H9 (cell line): Measurements from ENCODE around the gene ILF2. TPM values are rescaled to one million over a fixed set of nuclear protein-coding genes. Genes with fewer than 3 reads are reported as not detected.

Experiments used
- DNase-seq: peaks from one replicate; pipeline ENCODE4 v3.0.0-alpha.2; 2017
- H2AFZ ChIP-seq: one replicate; pipeline ENCODE4 v1.6.1; 2013; ENCODE audit warnings: mild to moderate bottlenecking, low read length, control low read depth, moderate library complexity
- H2AK5ac ChIP-seq: 2 replicates; pipeline ENCODE4 v1.6.1; 2013; ENCODE audit warnings: low read length, control low read depth, mixed read lengths; ENCODE audit not compliant: insufficient read length
- H2BK120ac ChIP-seq: one replicate; pipeline ENCODE4 v1.6.1; 2013; ENCODE audit warnings: low read depth, mild to moderate bottlenecking, low read length, control low read depth, inconsistent platforms; ENCODE audit not compliant: poor library complexity, severe bottlenecking
- H2BK12ac ChIP-seq: 2 replicates; pipeline ENCODE4 v1.6.1; 2013; ENCODE audit warnings: low read length, control low read depth, mixed read lengths, low read depth; ENCODE audit not compliant: insufficient read length
- H2BK15ac ChIP-seq: 2 replicates; pipeline ENCODE4 v1.6.1; 2013; ENCODE audit warnings: low read depth, low read length, control low read depth
- H2BK20ac ChIP-seq: one replicate; pipeline ENCODE4 v1.6.1; 2013; ENCODE audit warnings: low read depth, mild to moderate bottlenecking, low read length, control low read depth, inconsistent platforms; ENCODE audit not compliant: poor library complexity, severe bottlenecking
- H2BK5ac ChIP-seq: 2 replicates; pipeline ENCODE4 v1.6.1; 2013; ENCODE audit warnings: low read length, control low read depth, mixed read lengths; ENCODE audit not compliant: insufficient read length
- H3K14ac ChIP-seq: 2 replicates; pipeline ENCODE4 v1.6.1; 2013; ENCODE audit warnings: low read length, control low read depth; ENCODE audit not compliant: insufficient read depth
- H3K18ac ChIP-seq: 2 replicates; pipeline ENCODE4 v1.6.1; 2013; ENCODE audit warnings: low read depth, mild to moderate bottlenecking, mixed read lengths, low read length, control low read depth; ENCODE audit not compliant: insufficient read length
- H3K23ac ChIP-seq: 2 replicates; pipeline ENCODE4 v1.6.1; 2013; ENCODE audit warnings: low read length, control low read depth, mixed read lengths, low read depth; ENCODE audit not compliant: insufficient read length
- H3K23me2 ChIP-seq: 2 replicates; pipeline ENCODE4 v1.6.1; 2013; ENCODE audit warnings: low read depth, mild to moderate bottlenecking, mixed read lengths, low read length, control low read depth; ENCODE audit not compliant: insufficient read length, poor library complexity, severe bottlenecking
- H3K27ac ChIP-seq: 2 replicates; pipeline ENCODE4 v1.5.1; 2013; ENCODE audit warnings: low read length, control low read depth, mixed read lengths, low read depth; ENCODE audit not compliant: insufficient read length
- H3K27me3 ChIP-seq: 2 replicates; pipeline ENCODE4 v1.6.1; 2013; ENCODE audit warnings: low read length, control low read depth, inconsistent platforms; ENCODE audit not compliant: insufficient read depth
- H3K4ac ChIP-seq: 2 replicates; pipeline ENCODE4 v1.6.1; 2013; ENCODE audit warnings: low read depth, mild to moderate bottlenecking, control low read depth, inconsistent platforms, low read length, moderate library complexity
- H3K4me1 ChIP-seq: 2 replicates; pipeline ENCODE4 v1.6.1; 2013; ENCODE audit warnings: low read length, control low read depth, inconsistent platforms; ENCODE audit not compliant: insufficient read depth
- H3K4me2 ChIP-seq: 2 replicates; pipeline ENCODE4 v1.6.1; 2013; ENCODE audit warnings: low read length, control low read depth, mixed read lengths; ENCODE audit not compliant: insufficient read length, insufficient read depth
- H3K56ac ChIP-seq: 2 replicates; pipeline ENCODE4 v1.6.1; 2013; ENCODE audit warnings: low read depth, mild to moderate bottlenecking, mixed read lengths, low read length, control low read depth; ENCODE audit not compliant: insufficient read length
- H3K79me1 ChIP-seq: 2 replicates; pipeline ENCODE4 v1.6.1; 2013; ENCODE audit warnings: low read depth, mild to moderate bottlenecking, moderate library complexity, low read length, control low read depth, inconsistent platforms; ENCODE audit not compliant: insufficient read depth, poor library complexity, severe bottlenecking
- H3K79me2 ChIP-seq: 2 replicates; pipeline ENCODE4 v1.6.1; 2013; ENCODE audit warnings: low read length, control low read depth, inconsistent platforms; ENCODE audit not compliant: insufficient read depth
- H3K9ac ChIP-seq: 2 replicates; pipeline ENCODE4 v1.6.1; 2013; ENCODE audit warnings: low read length, control low read depth, mixed read lengths; ENCODE audit not compliant: insufficient read length; ENCODE audit errors: extremely low read depth
- H3K9me3 ChIP-seq: one replicate; pipeline ENCODE4 v1.6.1; 2013; ENCODE audit warnings: low read depth, low read length, inconsistent platforms; ENCODE audit not compliant: control insufficient read depth
- H3T11ph ChIP-seq: one replicate; pipeline ENCODE4 v1.6.1; 2013; ENCODE audit warnings: mild to moderate bottlenecking, low read length, control low read depth, inconsistent platforms
- H4K20me1 ChIP-seq: one replicate; pipeline ENCODE4 v1.6.1; 2013; ENCODE audit not compliant: control insufficient read depth, insufficient read length, insufficient read depth
- H4K5ac ChIP-seq: 2 replicates; pipeline ENCODE4 v1.6.1; 2013; ENCODE audit warnings: low read depth, mild to moderate bottlenecking, mixed read lengths, low read length, control low read depth; ENCODE audit not compliant: insufficient read length
- H4K8ac ChIP-seq: replicated peaks from 2 replicates; pipeline ENCODE4 v1.6.1; 2013; ENCODE audit warnings: low read length, control low read depth, mixed read lengths, low read depth; ENCODE audit not compliant: insufficient read length
- H4K91ac ChIP-seq: 2 replicates; pipeline ENCODE4 v1.6.1; 2013; ENCODE audit warnings: low read depth, mild to moderate bottlenecking, moderate library complexity, mixed read lengths, low read length, control low read depth; ENCODE audit not compliant: insufficient read length
- H3K27ac Mint-ChIP-seq, 3 experiments: 2 replicates in 2 of 3; 3 replicates in 1 of 3; pipeline ENCODE4 v1.8.0; 2020 to 2021; ENCODE audit warnings: mixed read lengths in 3 of 3, mild to moderate bottlenecking in 1 of 3, moderate library complexity in 1 of 3
- H3K27me3 Mint-ChIP-seq: 2 replicates; pipeline ENCODE4 v1.8.0; 2021; ENCODE audit warnings: low read depth, mild to moderate bottlenecking, moderate library complexity, mixed read lengths
- H3K36me3 Mint-ChIP-seq, 3 experiments: 2 replicates in 2 of 3; 3 replicates in 1 of 3; pipeline ENCODE4 v1.8.0; 2020 to 2021; ENCODE audit warnings: low read depth in 3 of 3, mixed read lengths in 3 of 3; ENCODE audit not compliant: insufficient read depth in 1 of 3
- H3K4me1 Mint-ChIP-seq, 2 experiments: 2 replicates each; pipeline ENCODE4 v1.8.0; 2020; ENCODE audit warnings: mixed read lengths in 2 of 2
- H3K4me3 Mint-ChIP-seq, 2 experiments: 2 replicates in 1 of 2; 3 replicates in 1 of 2; pipeline ENCODE4 v1.8.0; 2020 to 2021; ENCODE audit warnings: mild to moderate bottlenecking in 2 of 2, mixed read lengths in 2 of 2, moderate library complexity in 1 of 2
- H3K9me3 Mint-ChIP-seq, 2 experiments: 2 replicates in 1 of 2; 3 replicates in 1 of 2; pipeline ENCODE4 v1.8.0; 2020; ENCODE audit warnings: mild to moderate bottlenecking in 2 of 2, mixed read lengths in 2 of 2, moderate library complexity in 1 of 2
- whole genome bisulfite sequencing: extraction: QIAGEN DNeasy Blood & Tissue Kit; methylation state at CpG from one replicate; pipeline ENCODE4 v1.1.7; 2013; ENCODE audit warnings: missing lambda C conversion rate, low lambda C conversion rate, mixed read lengths; ENCODE audit not compliant: insufficient read length; ENCODE audit errors: extremely low coverage; 5-methylcytosine and 5-hydroxymethylcytosine counted together
- total RNA-seq: library from RNA; stranded (reverse); gene quantifications from 2 replicates; pipeline ENCODE4 v1.2.1, GENCODE V29; 2021
- TF ChIP-seq, protein P1 (sequence below): fragments of 200-600 bp; sonication (generic); conservative IDR thresholded peaks from 3 replicates; pipeline ENCODE4 v1.8.0; 2021; ENCODE audit warnings: antibody characterized with exemption, mild to moderate bottlenecking

Gene ILF2
- total RNA-seq, 1 experiment from 2014 or later, result 357 TPM

- no peaks in the 10 kb centered on the region for H3K27me3 ChIP-seq
- no peak within 1 kb of the TSS for H3K27ac ChIP-seq
- H3K23me2 ChIP-seq, result no peaks in the 10 kb centered on the region
- no peak within 1 kb of the TSS for H4K91ac ChIP-seq
- no peak within 1 kb of the TSS for H3T11ph ChIP-seq
- no peak within 1 kb of the TSS for H2BK120ac ChIP-seq
- no peak for DNase-seq
- no peaks in the 10 kb centered on the region for H3K9me3 ChIP-seq
- H3K9me3 Mint-ChIP-seq, result no peaks in the 10 kb centered on the region
- H3K27me3 Mint-ChIP-seq, result no peaks in the 10 kb centered on the region; the same call in 1 of the 2 replicates
- H2BK15ac ChIP-seq, result no peak within 1 kb of the TSS
- no peak within 1 kb of the TSS for H2BK5ac ChIP-seq
- H2AK5ac ChIP-seq, result no peak within 1 kb of the TSS
- H3K4me3 Mint-ChIP-seq, result no peak within 1 kb of the TSS; a peak in 1 of 5 replicates
- H4K20me1 ChIP-seq, result no peaks in the 10 kb centered on the region
- no peak within 1 kb of the TSS for H3K4ac ChIP-seq
- no peak within 1 kb of the TSS for H2AFZ ChIP-seq
- TF ChIP-seq, protein P1, sequence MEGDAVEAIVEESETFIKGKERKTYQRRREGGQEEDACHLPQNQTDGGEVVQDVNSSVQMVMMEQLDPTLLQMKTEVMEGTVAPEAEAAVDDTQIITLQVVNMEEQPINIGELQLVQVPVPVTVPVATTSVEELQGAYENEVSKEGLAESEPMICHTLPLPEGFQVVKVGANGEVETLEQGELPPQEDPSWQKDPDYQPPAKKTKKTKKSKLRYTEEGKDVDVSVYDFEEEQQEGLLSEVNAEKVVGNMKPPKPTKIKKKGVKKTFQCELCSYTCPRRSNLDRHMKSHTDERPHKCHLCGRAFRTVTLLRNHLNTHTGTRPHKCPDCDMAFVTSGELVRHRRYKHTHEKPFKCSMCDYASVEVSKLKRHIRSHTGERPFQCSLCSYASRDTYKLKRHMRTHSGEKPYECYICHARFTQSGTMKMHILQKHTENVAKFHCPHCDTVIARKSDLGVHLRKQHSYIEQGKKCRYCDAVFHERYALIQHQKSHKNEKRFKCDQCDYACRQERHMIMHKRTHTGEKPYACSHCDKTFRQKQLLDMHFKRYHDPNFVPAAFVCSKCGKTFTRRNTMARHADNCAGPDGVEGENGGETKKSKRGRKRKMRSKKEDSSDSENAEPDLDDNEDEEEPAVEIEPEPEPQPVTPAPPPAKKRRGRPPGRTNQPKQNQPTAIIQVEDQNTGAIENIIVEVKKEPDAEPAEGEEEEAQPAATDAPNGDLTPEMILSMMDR, result no peak
- no peak within 1 kb of the TSS for H3K14ac ChIP-seq
- no peak within 1 kb of the TSS for H4K5ac ChIP-seq
- H3K9ac ChIP-seq, result no peak within 1 kb of the TSS
- H3K23ac ChIP-seq, result no peak within 1 kb of the TSS
- H2BK12ac ChIP-seq, result no peak within 1 kb of the TSS
- H3K79me2 ChIP-seq, result no peaks in the 10 kb centered on the region
- H3K4me1 Mint-ChIP-seq, result peaks cover 23 to 45% of the 10 kb centered on the region in 2 experiments
- H3K18ac ChIP-seq, result no peak within 1 kb of the TSS
- WGBS, result no CpG with 5 or more reads among the region's 10 CpGs
- no peak within 1 kb of the TSS for H3K56ac ChIP-seq
- no peak within 1 kb of the TSS for H2BK20ac ChIP-seq
- no peak within 1 kb of the TSS for H3K4me2 ChIP-seq
- H4K8ac ChIP-seq, result no peak within 1 kb of the TSS
- H3K36me3 Mint-ChIP-seq, result peaks cover 5 to 17% (median 5%) of the 10 kb centered on the region in 3 experiments; a peak in 5 of 7 replicates
- H3K79me1 ChIP-seq, result no peaks in the 10 kb centered on the region
- H3K4me1 ChIP-seq, result peaks cover 4% of the 10 kb centered on the region; the same call in 1 of the 2 replicates
- H3K27ac Mint-ChIP-seq, result peak within 1 kb of the TSS in 2 of 3 experiments; percentile 55 to 75; a peak in 3 of 7 replicates
Observed at GRCh38 chr1:153616144-153616916, 54.5 kb downstream of the ILF2 start, which contains the start of gene S100A14. TSS of gene S100A14 (minus strand) at chr1:153616325. CDS start at chr1:153615858, 467 bp downstream.
